ENCODE data around the gene DPH5.

DPH5 gene

GRCh38 chr1:100988121-100988520 is 37.5 kb downstream of the DPH5 start:
- ATAC-seq: no peak
- TF ChIP-seq POU6F1 (CRISPR knock-in tag; IDR thresholded peaks at IDR 0.05; ENCODE audit: borderline replicate concordance, low read depth) (no peak), ZNF565 (CRISPR knock-in tag; conservative IDR thresholded peaks at IDR 0.05; ENCODE audit: low read depth) (no peak), TSHZ2 (CRISPR knock-in tag; IDR thresholded peaks at IDR 0.05) (no peak), PATZ1 (CRISPR knock-in tag; IDR thresholded peaks at IDR 0.05; ENCODE audit: borderline replicate concordance) (no peak), ISL1 (CRISPR knock-in tag; IDR thresholded peaks at IDR 0.05) (no peak), ZFP30 (CRISPR knock-in tag; IDR thresholded peaks at IDR 0.05) (no peak), TCF4 (CRISPR knock-in tag; IDR thresholded peaks at IDR 0.05; ENCODE audit: borderline replicate concordance) (no peak), ESRRG (CRISPR knock-in tag; IDR thresholded peaks at IDR 0.05) (no peak), GLIS3 (CRISPR knock-in tag; IDR thresholded peaks at IDR 0.05) (no peak), CSRNP3 (CRISPR knock-in tag; IDR thresholded peaks at IDR 0.05) (no peak)

- TF ChIP-seq OSR1 (CRISPR knock-in tag; IDR thresholded peaks at IDR 0.05): no peak
- no peak for TF ChIP-seq TCF4 (CRISPR knock-in tag; IDR thresholded peaks at IDR 0.05; ENCODE audit: borderline replicate concordance)
- no peak for ATAC-seq
Observed at GRCh38 chr1:100982793-100983192, 42.8 kb downstream of the DPH5 start.

- TF ChIP-seq PATZ1 (CRISPR knock-in tag; IDR thresholded peaks at IDR 0.05; ENCODE audit: borderline replicate concordance) (no peak), RARB (CRISPR knock-in tag; IDR thresholded peaks at IDR 0.05) (no peak), ESRRG (CRISPR knock-in tag; IDR thresholded peaks at IDR 0.05) (no peak), ISL1 (CRISPR knock-in tag; IDR thresholded peaks at IDR 0.05) (no peak), ZC3H10 (CRISPR knock-in tag; IDR thresholded peaks at IDR 0.05) (no peak), ZFP3 (CRISPR knock-in tag; IDR thresholded peaks at IDR 0.05) (no peak), TCF4 (CRISPR knock-in tag; IDR thresholded peaks at IDR 0.05; ENCODE audit: borderline replicate concordance) (no peak), GLIS3 (CRISPR knock-in tag; IDR thresholded peaks at IDR 0.05) (no peak), BACH2 (CRISPR knock-in tag; IDR thresholded peaks at IDR 0.05; ENCODE audit: borderline replicate concordance) (no peak), PPARA (CRISPR knock-in tag; IDR thresholded peaks at IDR 0.05; ENCODE audit: borderline replicate concordance) (no peak), TOX (CRISPR knock-in tag; IDR thresholded peaks at IDR 0.05; ENCODE audit: borderline replicate concordance) (no peak)
Observed at GRCh38 chr1:100979631-100980030, 46.0 kb downstream of the DPH5 start.

GRCh38 chr1:100976936-100977335 is 48.6 kb downstream of the DPH5 start:
- ATAC-seq: no peak
- TF ChIP-seq CSRNP3 (CRISPR knock-in tag; IDR thresholded peaks at IDR 0.05) (no peak), ZNF565 (CRISPR knock-in tag; conservative IDR thresholded peaks at IDR 0.05; ENCODE audit: low read depth) (no peak), BACH2 (CRISPR knock-in tag; IDR thresholded peaks at IDR 0.05; ENCODE audit: borderline replicate concordance) (no peak), ESRRG (CRISPR knock-in tag; IDR thresholded peaks at IDR 0.05) (no peak), TCF4 (CRISPR knock-in tag; IDR thresholded peaks at IDR 0.05; ENCODE audit: borderline replicate concordance) (no peak), GLIS3 (CRISPR knock-in tag; IDR thresholded peaks at IDR 0.05) (no peak), CREB5 (CRISPR knock-in tag; IDR thresholded peaks at IDR 0.05; ENCODE audit: low read depth) (no peak), ZNF8 (CRISPR knock-in tag; IDR thresholded peaks at IDR 0.05) (no peak), POU6F1 (CRISPR knock-in tag; IDR thresholded peaks at IDR 0.05; ENCODE audit: borderline replicate concordance, low read depth) (no peak)

More at GRCh38 chr1:100979631-100980030, 46.0 kb downstream of the DPH5 start:
- no peak for ATAC-seq

Data from SK-N-SH treated with all-trans-retinoic acid at 6 μM for 48 hours (cell line).